GM06990 (cell line): ENCODE data around the gene ZNF620.

Experiments used
- DNase-seq: peaks from one replicate; pipeline ENCODE4 v3.0.0-alpha.2; 2011; ENCODE audit not compliant: insufficient read length; ENCODE audit errors: extremely low read depth
- H3K27me3 ChIP-seq: replicated peaks from 2 replicates; pipeline ENCODE4 v1.6.0; 2011; ENCODE audit warnings: low read length; ENCODE audit not compliant: control insufficient read depth, insufficient read depth
- H3K36me3 ChIP-seq: 2 replicates; pipeline ENCODE4 v1.5.1; 2011; ENCODE audit warnings: low read length; ENCODE audit not compliant: control insufficient read depth, insufficient read depth
- H3K4me3 ChIP-seq: replicated peaks from 2 replicates; pipeline ENCODE4 v1.5.1; 2011; ENCODE audit warnings: low read depth, mild to moderate bottlenecking, control low read depth, low read length
- CTCF ChIP-seq: IDR thresholded peaks from 2 replicates; pipeline ENCODE4 v1.5.1; 2011; ENCODE audit warnings: low read length, control low read depth, mild to moderate bottlenecking, inconsistent platforms; ENCODE audit not compliant: insufficient read depth, poor library complexity, severe bottlenecking

ZNF620 gene

GRCh38 chr3:40521254-40521653 lies 15.4 kb downstream of the ZNF620 start:
- no peak for DNase-seq
- Histone ChIP-seq H3K4me3 (no peak overlapping the region), H3K36me3 (peaks cover 1% of the 10 kb centered on the region), H3K27me3 (no peaks in the 10 kb centered on the region)
- no peak for TF ChIP-seq CTCF

GRCh38 chr3:40523781-40524180 lies 17.9 kb downstream of the ZNF620 start:
- H3K27me3 ChIP-seq = no peaks in the 10 kb centered on the region
- TF ChIP-seq CTCF = no peak
- H3K4me3 ChIP-seq = no peak overlapping the region
- no peak for DNase-seq
- no peaks in the 10 kb centered on the region for H3K36me3 ChIP-seq

GRCh38 chr3:40524222-40524567 lies 18.4 kb downstream of the ZNF620 start:
- no peak for TF ChIP-seq CTCF
- no peak for DNase-seq
- H3K36me3 ChIP-seq = 0 out of 2 replicates have a peak, but pooled peaks cover 1% of the 10 kb centered on the region
- no peaks in the 10 kb centered on the region for H3K27me3 ChIP-seq
- peak overlapping the region; percentile 82 for H3K4me3 ChIP-seq

GRCh38 chr3:40524568-40525285 lies 18.9 kb downstream of the ZNF620 start, which contains the start of gene ZNF621:
TSS of gene ZNF621 (plus strand) at chr3:40524960. CDS start at chr3:40525841, 881 bp downstream.
- Histone ChIP-seq H3K4me3 (peak within 1 kb of the TSS; percentile 82), H3K27me3 (no peaks in the 10 kb centered on the region), H3K36me3 (0 out of 2 replicates have a peak, but pooled peaks cover 1% of the 10 kb centered on the region)
- DNase-seq = peak; percentile 89
- TF ChIP-seq CTCF = peak; percentile 5

GRCh38 chr3:40528426-40528825 lies 22.6 kb downstream of the ZNF620 start:
- Histone ChIP-seq H3K4me3 (no peak overlapping the region), H3K27me3 (no peaks in the 10 kb centered on the region), H3K36me3 (peaks cover 9% of the 10 kb centered on the region)
- no peak for TF ChIP-seq CTCF
- no peak for DNase-seq
